NCI-H524 treated with DMSO at 0.1 percent for 48 hours (cell line): Measurements from ENCODE around the gene USP31.

Experiments used
- DNase-seq: peaks from one replicate; lab custom pipeline; 2025; lab: John Stamatoyannopoulos, UW

Gene USP31

GRCh38 chr16:23134274-23134673 is 15.0 kb downstream of the USP31 start:
- no peak for DNase-seq

- no peak for DNase-seq
These were observed 16.3 kb downstream of the USP31 start for GRCh38 chr16:23132775-23133463.

DNA sequence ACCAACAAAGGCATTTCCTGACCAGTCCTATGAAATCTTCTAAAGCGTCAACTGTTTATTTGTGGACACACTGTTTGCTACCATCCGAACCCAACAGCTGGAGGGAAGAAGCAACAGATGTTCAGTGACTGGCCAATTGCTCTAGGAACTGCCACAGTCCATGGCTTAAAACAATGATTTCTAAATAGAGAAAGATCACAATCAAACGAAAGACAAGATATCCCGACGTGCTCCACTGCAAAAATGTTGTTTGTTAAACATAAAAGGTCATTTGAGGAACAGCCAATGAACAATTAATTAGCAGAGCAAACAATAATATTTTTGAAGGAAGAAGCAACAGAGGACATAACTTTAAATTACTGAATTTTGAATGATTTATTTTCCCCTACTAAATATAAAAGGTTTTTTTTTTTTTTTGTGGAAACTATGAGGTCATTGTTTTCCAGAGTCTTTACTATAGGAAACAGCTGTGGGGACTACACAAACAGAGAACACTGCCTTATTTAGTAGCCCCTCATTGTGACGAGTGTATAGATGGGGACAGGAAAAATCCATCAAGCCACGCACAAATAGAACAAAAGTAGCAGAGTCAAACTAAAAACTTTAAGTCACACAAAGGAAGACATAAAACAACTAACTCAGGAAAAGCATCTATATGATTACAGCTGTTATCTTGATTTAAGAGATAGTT is 17.2 kb downstream of the USP31 start:
- DNase-seq: no peak

- DNase-seq: no peak
These were observed 17.8 kb downstream of the USP31 start for GRCh38 chr16:23131436-23131835.

GRCh38 chr16:23131036-23131435 is 18.2 kb downstream of the USP31 start:
- no peak for DNase-seq

- DNase-seq: no peak
These were observed 19.6 kb downstream of the USP31 start for GRCh38 chr16:23129686-23130085.

GRCh38 chr16:23128056-23128455 is 21.2 kb downstream of the USP31 start:
- DNase-seq: no peak

DNA sequence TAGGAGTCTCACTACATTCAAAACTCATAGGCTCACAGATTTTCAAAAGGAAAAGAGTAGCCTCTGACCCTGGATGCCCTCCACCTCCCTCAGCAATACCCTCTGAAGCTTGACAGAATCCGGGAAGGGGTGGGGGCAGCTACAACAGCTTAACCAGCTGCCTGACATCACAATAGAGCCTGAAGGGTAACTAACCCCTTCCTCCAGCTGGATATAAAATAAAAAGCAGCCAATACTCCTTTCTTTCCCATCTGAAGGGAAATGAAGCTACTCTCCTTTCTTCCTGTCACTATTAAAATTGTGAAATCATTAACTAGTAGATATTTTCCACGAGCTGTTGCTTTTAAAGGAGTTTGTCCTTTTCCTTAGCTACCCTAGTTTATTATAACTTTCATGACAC is 24.0 kb downstream of the USP31 start:
- DNase-seq: no peak

DNA sequence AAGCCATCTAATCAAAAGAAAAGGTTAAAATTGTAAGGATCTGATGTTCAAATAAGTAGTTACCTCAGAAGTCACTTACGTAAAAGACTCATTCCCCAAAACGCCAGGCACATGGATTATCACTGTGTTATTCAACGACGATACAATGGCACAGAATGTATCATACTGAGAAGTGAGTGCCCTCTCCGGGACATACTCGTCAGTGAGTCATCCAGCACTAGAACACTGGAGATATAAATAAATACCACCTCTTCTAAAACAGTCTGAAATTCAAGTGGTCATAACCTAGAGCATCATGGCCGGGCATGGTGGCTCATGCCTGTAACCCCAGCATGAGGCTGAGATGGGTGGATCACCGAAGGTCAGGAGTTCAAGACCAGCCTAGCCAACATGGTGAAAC is 24.9 kb downstream of the USP31 start:
- no peak for DNase-seq

DNA sequence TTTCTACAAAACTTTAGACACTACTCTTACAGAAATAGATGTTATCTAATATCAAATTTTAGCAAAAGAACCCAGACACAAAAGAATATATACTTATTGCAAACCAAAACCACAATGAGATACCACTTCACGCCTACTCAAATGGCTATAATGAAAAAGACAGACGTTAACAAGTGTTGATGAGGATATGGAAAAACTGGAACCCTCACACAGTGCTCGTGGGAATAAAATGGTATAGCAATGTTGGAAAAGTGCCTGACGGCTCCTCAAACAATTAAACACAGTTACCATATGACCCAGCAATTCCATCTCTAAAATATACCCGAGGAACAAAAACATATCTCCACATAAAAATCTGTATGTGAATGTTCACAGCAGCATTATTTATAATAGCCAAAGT is 27.1 kb downstream of the USP31 start:
- DNase-seq: no peak

GRCh38 chr16:23121024-23121423 is 28.2 kb downstream of the USP31 start:
- DNase-seq: no peak

DNA sequence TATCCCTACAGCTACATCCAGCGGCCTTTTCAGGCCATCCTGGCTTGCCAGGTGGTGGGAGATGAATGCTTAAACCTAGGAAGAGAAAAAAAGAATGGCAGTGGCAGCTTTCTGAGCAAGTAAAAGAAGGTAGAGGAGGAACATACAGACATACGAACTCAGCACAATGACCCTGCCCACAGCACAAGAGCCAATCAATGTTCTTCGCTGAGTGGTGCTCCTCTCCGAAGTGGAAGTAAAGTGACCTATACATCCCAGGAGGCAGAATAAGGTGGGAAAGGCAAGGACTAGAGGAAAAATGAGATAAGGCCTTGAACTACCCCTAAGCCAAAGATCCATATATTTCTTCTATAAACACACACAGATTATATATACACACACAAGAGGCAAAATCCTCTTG is 28.7 kb downstream of the USP31 start:
- no peak for DNase-seq

- peak; percentile 0 for DNase-seq
These were observed 29.7 kb downstream of the USP31 start for GRCh38 chr16:23119570-23119969.

- peak; percentile 11 for DNase-seq
These were observed 34.9 kb downstream of the USP31 start for GRCh38 chr16:23114131-23114904.

DNA sequence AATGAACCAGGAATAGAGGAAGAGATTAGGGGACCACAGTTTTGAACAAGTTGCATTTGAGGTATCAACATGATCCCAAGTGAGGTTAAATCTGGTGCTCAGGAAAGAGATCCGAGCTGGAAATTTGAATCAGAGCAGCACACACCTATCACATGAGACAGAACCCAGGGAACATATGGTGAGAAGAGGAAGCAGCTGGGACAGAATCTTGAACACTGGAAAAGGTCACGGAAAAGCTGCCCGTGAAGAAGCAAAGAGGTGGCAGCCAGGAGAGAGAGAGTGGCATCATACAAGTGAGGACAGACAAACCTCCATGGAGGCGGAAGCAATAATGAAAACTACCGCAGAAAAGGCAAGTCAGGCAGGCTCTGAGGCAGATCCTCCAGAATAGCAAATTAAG is 36.1 kb downstream of the USP31 start:
- DNase-seq: peak; percentile 95

DNA sequence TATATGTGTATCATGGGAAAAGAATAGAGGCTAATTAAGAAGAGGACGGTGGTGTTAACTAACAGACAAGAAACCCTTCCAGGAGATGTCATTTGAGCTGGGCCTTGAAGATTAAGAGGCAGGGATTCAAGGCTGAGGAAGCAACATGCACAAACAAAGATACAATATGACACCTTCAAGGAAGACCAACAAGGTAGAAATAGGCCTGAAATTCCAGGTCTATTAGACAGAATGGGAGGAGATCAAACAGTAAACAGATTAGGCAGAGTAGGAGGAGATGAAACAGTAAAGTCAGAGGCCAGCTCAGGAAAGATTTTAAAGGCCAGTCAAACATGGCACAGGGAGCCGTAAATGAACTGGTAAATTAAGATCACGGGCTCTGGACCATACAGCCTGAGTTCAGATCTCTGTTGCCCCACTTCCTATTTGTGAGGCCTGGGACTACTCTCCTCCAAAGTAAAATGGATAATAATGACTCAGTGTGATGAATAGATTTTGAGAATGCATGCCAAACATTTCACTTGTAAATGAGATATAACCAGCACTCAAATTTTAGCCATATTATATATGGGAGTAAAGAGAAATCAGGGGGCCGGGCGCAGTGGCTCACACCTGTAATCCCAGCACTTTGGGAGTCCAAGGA is 38.9 kb downstream of the USP31 start:
- DNase-seq: no peak

DNA sequence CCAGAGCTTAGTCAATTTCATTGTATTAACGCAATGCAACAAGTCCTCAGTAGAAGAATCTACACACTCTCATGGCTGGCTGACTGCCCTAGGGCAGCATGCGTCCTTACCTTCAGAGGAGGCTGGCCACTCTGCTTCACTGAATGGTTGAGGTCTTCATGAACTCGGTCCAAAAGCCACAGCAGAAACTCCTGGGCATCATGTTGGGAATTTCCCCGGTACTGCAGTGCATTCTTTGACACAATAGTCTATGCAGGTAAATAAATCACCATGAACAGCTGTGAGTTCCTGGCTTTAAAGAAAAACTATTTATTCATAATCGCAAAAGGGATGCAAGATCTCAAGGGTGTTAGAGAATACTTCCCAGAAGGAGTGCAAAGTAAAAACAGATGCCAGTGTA is 41.3 kb downstream of the USP31 start:
- no peak for DNase-seq

DNA sequence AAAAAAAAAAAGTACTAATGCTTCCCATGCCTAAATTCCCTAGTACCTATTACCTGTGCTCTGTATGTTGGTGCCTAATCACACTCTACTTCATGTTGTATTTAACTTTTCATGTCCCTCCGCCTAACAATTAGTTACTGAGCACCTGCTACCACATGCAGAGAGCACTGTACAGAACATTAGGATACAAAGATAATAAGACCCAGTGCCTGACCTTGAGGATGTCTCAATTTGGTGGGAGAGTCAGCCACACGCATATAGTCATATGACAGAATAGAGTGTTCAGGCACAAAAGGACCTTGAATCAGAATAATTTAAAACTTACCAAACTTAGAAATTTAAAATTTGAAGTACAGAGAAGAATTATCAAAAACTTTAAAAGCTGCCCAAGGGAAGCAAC is 42.1 kb downstream of the USP31 start:
- DNase-seq: no peak

GRCh38 chr16:23105309-23105708 is 43.9 kb downstream of the USP31 start:
- no peak for DNase-seq

DNA sequence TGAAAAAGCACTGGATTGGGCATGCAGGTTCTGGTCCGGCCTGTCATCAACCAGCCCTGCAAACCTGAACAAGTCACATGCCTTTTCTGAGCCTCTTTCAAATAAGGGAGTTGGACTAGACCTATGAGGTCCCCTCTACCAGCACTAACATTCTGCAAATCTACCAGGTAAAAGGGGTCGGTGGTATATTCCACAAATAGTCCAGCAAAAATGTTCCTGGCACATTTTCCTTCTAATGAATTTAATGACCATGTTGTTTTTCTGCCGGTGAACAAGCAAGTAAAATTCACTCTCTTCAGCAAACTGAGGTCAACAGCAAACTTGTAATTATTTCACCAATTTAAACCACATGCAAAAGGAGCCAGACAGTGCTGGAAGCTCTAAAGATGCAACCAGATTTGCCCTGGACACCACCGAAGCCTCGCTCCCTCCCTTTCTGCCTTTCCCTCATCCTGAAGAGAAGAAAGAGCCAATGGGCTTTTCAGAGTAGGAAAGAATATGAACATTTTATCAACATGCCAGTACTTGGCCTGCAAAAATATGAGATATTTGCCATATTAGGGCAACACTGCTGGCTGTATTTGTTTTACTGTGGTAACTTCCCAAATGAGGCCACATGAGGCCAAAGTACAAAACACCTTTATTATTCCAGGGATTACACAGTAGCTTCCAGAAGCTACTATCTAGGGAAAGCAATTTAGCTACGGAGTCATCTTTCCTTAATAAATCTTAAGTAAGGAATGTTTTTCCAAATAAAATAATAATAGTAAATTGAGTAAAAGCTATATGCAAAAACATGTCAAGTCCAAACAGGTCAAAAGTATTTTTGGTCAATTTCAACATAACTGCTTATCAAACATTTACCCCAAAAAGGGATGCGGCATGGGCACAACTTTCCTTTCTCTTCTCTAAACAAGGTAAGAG is 45.0 kb downstream of the USP31 start:
- no peak for DNase-seq

DNA sequence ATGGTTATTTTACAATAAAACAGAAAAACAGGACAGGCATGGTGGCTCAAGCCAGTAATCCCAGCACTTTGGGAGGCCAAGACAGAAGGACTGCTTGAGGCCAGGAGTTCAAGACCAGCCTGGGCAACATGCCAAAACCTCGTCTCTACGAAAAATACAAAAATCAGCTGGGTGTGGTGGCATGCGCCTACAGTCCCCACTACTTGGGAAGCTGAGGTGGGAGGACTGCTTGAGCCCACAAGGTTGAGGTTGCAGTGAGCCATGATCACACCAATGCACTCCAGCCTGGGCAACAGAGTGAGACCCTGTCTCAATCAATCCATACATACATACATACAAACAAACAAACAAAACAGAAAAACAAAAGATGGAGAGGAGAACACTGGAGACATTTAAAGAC is 45.6 kb downstream of the USP31 start:
- DNase-seq: no peak
